IPS-11a (cell line): ENCODE results near the gene CLCN6.

Source experiments
- H3K4me3 ChIP-seq: one replicate; pipeline ENCODE4 v1.5.1; 2013; ENCODE audit warnings: low read depth, low read length, control low read depth

The CLCN6 gene

GRCh38 chr1:11778844-11779623 is 27.0 kb upstream of the CLCN6 start:
- H3K4me3 ChIP-seq: no peak overlapping the region

DNA sequence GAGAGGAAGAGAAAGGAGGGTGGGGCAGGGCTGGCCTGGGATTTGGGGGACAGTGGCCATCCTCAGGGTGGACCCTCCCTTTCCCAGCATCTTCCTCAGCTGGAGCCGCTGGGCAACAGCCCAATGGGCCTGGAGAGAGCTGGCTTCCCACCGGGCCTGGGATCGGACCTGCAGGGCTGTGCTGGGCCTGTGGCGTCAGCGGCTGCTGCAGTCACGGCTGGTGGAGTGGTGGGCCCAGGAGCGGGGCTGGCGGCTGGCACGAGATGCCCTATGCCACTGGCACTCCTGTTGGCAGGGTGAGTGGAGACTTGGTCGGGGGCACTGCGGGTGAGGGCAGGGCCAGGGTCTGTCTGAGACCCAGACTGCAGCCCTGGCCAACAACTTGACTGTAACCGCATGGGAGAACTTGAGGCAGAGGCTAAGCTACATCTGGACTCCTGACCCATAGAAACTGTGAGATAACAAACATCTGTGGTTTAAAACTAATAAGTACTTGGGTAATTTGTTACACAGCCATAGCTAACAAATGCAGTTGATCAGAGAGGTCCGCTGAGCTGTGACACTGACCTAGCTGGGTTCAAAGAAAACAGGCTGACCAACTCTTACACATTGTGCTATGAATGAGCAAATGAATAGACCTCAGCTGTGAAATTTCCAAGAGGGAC is 26.1 kb upstream of the CLCN6 start:
- no peak overlapping the region for H3K4me3 ChIP-seq

GRCh38 chr1:11780380-11781147 is 25.4 kb upstream of the CLCN6 start:
- H3K4me3 ChIP-seq: no peak overlapping the region

DNA sequence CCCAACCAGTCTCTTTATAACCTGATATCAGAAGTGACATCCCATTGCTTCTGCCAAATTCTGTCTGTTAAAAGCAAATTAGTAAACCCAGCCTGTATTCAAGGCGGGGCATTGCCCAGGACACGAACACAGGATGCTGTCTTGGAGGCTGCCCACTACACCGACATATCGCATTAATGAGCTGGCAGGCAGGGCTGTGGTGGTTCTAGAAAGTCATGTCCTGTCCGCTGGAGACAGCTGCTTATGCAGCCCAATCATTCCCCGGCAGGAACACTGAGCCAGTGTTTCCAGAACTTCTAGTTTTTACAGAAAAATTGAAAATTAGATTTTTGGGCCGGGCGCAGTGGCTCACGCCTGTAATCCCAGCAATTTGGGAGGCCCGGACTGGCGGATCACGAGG is 24.7 kb upstream of the CLCN6 start:
- H3K4me3 ChIP-seq: no peak overlapping the region

DNA sequence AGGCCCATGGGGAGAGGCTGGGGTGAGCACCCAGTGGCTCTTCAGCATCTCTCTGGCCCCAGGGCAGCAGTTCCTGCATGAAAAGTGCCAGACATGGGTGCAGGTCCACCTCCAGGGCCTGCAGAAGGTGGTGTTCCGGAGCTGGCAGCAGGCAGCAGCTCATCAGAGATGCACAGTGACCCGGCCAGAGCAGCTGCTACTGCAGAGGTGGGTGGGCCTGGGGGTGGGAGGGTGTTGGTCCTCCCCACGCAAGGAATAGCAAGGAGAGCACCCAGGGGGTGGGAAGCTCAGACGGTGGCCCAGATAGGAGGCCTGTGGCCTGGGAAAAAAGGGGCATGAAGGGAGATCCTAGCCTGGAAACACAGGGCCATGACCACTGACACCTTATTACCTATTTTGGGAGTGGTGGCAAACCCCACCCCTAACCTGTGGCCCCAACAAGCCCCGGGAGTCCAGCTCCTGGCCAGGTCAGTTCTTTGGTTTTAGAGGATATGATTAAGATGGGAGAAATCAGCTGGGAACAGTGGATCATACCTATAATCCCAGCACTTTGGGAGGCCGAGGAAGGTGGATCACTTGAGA is 23.8 kb upstream of the CLCN6 start:
- no peak overlapping the region for H3K4me3 ChIP-seq

GRCh38 chr1:11783556-11783955 is 22.4 kb upstream of the CLCN6 start:
- no peak overlapping the region for H3K4me3 ChIP-seq

- no peak overlapping the region for H3K4me3 ChIP-seq
Measured at GRCh38 chr1:11784256-11784992, 21.6 kb upstream of the CLCN6 start.

DNA sequence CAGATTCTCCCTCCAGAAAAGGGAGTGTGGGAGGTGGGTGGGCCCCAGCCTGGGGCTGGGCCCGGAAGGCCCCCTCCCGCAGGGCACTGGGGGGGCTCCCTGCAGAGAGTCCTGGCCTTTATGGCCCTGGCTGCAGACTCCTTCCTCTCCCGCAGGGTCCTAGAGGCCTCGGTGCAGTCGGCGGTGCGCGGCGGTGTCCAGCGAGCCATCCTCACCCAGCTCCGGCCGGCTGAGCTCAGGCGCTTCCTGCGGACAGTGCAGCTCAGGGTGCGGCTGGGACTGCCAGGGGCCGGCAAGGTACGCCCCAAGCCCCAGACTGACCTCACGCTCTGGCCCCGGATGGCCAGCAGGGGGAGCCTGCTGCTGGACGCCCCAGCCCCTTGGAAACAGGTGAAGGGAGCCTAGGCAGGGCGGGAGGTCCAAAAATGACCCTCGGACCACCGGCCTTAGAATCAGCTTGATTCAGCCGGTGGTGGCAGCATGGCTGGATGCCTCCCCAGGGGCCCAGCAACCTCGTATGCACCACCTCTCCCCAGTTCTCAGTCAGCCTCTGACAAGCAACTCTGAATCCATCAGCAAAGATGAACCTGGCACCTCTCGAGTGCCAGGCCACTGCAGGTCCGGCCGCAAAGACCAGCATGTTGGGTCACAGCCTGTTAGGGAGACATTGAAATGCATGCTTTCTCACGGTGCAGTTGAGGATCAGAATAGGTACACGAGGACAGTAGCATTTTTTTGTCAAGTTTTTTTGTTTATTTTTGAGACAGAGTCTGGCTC is 20.8 kb upstream of the CLCN6 start:
- no peak overlapping the region for H3K4me3 ChIP-seq

- H3K4me3 ChIP-seq: no peak overlapping the region
Measured at GRCh38 chr1:11786168-11786567, 19.8 kb upstream of the CLCN6 start.

DNA sequence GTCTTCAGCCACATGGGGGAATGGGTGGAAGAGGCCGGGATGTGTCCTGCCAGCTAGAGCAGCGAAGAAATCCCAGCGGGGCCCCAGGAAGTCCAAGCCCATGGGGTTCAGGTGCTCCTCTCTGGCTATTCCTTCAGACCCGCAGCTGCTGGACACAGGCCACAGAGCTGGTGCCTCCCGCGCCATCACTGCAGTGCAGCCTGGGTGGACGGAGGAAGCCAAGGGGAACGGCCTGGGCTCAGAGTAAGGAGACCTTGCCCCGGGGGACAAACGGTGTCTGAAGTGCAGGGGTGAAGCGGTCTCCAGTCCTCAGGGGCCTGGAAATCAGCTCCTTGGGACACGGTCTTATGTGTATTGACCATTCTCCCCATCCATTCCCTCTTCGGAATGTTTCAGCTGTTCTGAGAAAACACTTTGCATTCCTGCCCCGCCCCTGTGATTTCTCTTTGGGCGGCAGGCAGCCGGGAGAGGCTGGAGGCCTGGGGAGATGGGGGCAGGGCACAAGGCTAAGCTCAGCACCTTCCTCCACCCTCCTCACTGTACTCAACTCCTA is 18.7 kb upstream of the CLCN6 start:
- H3K4me3 ChIP-seq: no peak overlapping the region

DNA sequence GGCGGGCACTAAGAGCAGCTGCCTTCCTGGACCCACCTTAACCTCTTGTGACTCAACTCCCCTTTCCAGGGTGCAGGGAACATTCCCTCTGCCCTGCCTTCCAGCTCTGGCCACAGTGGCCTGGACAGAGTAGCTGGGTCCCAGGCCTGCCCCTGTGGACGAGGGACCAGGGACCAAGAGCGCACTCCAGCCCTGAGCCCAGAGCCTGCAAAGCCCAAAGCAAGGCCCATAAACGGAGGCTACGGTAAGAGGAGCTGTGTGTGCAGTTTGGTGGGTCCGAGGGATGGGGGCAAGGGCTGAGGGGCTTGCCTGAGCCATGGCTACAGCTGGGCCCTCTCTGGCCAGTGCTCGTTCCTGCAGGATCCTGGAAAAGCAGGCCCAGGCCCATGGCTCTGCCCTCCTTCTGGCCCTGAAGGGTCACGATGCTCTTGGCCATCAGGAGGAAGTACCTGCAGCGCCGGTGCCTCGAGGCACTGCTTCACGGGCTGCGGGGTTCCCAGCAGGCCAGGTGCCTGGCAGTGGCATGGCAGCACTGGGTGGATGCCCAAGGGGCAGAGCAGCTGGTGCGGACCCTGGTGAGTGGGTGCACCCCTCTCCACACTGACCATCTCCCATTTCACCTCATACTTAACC is 18.1 kb upstream of the CLCN6 start:
- H3K4me3 ChIP-seq: no peak overlapping the region

DNA sequence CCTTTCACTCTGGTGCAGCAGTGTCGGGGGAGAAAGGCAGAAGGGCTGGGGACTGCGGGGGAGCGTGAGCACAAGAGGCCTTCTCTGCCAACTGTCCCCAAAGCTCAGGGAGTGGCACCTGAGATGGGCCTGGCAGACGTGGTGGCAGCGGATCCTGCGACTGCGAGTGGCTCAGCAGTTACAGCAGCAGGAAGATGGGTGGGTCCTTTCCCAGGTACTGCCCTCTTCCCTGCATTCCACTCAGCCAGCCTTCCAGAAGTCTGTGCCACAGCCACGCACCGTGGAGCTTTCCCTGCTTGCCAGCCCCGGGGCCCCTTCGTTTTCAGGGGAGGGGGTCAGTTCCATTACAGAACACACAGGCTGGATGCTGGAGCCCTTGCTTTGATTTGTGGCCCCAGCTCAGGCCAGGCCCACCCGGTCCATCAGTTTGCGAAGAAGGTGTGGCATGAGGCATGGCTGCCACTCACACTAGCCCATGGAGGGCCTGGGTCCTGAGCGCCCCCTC is 17.4 kb upstream of the CLCN6 start:
- H3K4me3 ChIP-seq: no peak overlapping the region

GRCh38 chr1:11789126-11790067 is 16.6 kb upstream of the CLCN6 start:
- no peak overlapping the region for H3K4me3 ChIP-seq

DNA sequence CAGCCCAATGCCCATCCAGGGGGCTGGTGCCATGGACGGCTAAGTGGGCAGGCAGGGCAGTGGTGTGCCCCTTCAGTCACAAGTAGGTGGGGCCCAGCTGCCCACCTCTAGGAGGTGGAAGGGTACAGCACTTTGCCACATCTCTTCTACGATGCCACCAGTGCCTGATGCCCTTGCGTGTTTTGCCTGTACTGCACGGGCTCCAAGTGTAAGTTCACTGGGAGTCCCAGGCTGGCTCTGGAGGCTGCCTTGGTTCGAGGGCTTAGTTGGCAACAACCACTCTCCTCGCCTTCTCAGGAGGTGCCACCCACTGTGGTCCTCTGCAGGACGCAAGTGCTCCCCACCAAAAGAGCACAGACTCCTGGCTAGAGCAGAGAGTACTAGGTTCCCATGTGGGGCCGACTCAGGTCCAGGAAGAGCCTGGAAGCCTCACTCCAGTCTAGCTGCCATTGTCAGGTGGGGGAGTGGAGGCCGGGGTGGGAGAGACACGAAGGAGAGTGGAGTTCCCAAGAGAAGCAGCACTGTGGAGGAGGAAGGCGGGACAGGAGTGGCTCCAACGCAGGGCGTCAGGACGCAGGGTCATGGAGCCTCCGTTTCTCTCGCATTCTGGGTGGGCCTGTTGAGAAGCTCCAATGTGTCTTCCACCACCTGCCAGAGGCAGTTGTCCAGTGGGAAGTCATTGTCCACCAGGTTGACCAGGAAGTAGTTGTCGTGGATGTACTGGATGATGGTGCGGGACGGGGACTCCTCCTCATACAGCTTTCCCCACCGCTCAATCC is 15.7 kb upstream of the CLCN6 start:
- H3K4me3 ChIP-seq: no peak overlapping the region

- no peak overlapping the region for H3K4me3 ChIP-seq
Measured at GRCh38 chr1:11790880-11791715, 14.9 kb upstream of the CLCN6 start.

GRCh38 chr1:11792106-11792505 is 13.9 kb upstream of the CLCN6 start:
- no peak overlapping the region for H3K4me3 ChIP-seq
